Stomach (tissue), 9 donors: ENCODE measurements around the gene CLIC1. TPM values are rescaled to one million over a fixed set of nuclear protein-coding genes. Genes with fewer than 3 reads are reported as not detected.
A peak's percentile ranks its signal among the peaks of the same experiment; 100 is the strongest.

Source experiments
- DNase-seq, 2 donors: peaks; one replicate each; pipeline versions ENCODE4 v3.0.0 to v3.0.0-alpha.2; 2013 to 2019
- H3K27ac ChIP-seq, 5 donors: fragments of 200-600 bp in 4 of 5; sonication (generic) in 4 of 5; one replicate each; pipeline ENCODE4 v1.5.1; 2013 to 2019; ENCODE audit warnings: mild to moderate bottlenecking in 1 of 5, moderate library complexity in 1 of 5
- H3K27me3 ChIP-seq, 3 donors: fragments of 200-600 bp; sonication (generic); one replicate each; pipeline ENCODE4 v1.5.1; 2017 to 2019; ENCODE audit warnings: mixed run types in 1 of 3
- H3K36me3 ChIP-seq, 4 donors: fragments of 200-600 bp; sonication (generic); 1 replicate in 3 of 4; 2 replicates in 1 of 4; pipeline ENCODE4 v1.5.1; 2016 to 2019
- H3K4me1 ChIP-seq, 4 donors: fragments of 200-600 bp; sonication (generic); one replicate each; pipeline ENCODE4 v1.5.1; 2016 to 2019
- H3K4me3 ChIP-seq, 4 donors: fragments of 200-600 bp; sonication (generic) in 3 of 4; one replicate each; pipeline ENCODE4 v1.5.1; 2016 to 2019; ENCODE audit warnings: mild to moderate bottlenecking in 1 of 4
- H3K9me3 ChIP-seq, 4 donors: fragments of 200-600 bp; sonication (generic); one replicate each; pipeline ENCODE4 v1.5.1; 2016 to 2019
- CTCF ChIP-seq, 7 experiments: fragments of 450-650 bp in 4 of 7; fragments of 200-600 bp in 3 of 7; sonication (generic) in 3 of 7; IDR thresholded peaks; one replicate each; pipeline ENCODE4 v1.5.1; 2016 to 2019; ENCODE audit warnings: antibody characterized with exemption in 7 of 7, control low read depth in 2 of 7, mild to moderate bottlenecking in 1 of 7
- EP300 ChIP-seq: sonication (generic); formaldehyde crosslinking; IDR thresholded peaks from one replicate; pipeline ENCODE4 v1.6.1; 2017; ENCODE audit warnings: antibody characterized with exemption
- POLR2A ChIP-seq, 4 donors: fragments of 450-650 bp; IDR thresholded peaks; one replicate each; pipeline ENCODE4 v1.6.1; 2016; ENCODE audit warnings: antibody characterized with exemption in 4 of 4, control low read depth in 2 of 4, mild to moderate bottlenecking in 1 of 4, moderate library complexity in 1 of 4
- POLR2AphosphoS5 ChIP-seq, 3 donors: sonication (generic); formaldehyde crosslinking; IDR thresholded peaks; one replicate each; pipeline ENCODE4 v1.6.1; 2016; ENCODE audit warnings: antibody characterized with exemption in 3 of 3
- WGBS, 5 donors: extraction: QIAGEN DNeasy Blood & Tissue Kit in 3 of 5; methylation state at CpG; one replicate each; pipeline versions ENCODE4 v1.1.5 to v1.1.7; 2013 to 2018; 5-methylcytosine and 5-hydroxymethylcytosine counted together
- intact Hi-C: fragments of 100-400 bp; cut with DNase I; formaldehyde crosslinking; loops from one replicate; pipeline ENCODE4 v1.15.1; 2023; ENCODE audit warnings: low total_unique reads
- polyA plus RNA-seq, 3 donors: library from polyadenylated mRNA; stranded (reverse); fragments of 200-250 nt; gene quantifications; one replicate each; pipeline ENCODE4 v1.2.3, GENCODE V29; 2013
- total RNA-seq, 5 donors: library from RNA; depleted of rRNA; stranded (reverse); fragments of >200 nt; gene quantifications; one replicate each; pipeline versions ENCODE4 v1.1.0 to v1.2.3, GENCODE V29; 2014 to 2016
- donor health status: healthy with polysubstance abuse.
- donor health status: Bipolar disorder and iron deficiency.
- donor health status: healthy.

CLIC1 gene
- total and polyA plus RNA-seq, 8 donors = 33.8 to 597 (median 278) TPM

GRCh38 chr6:31765910-31766794 is 29.8 kb upstream of the CLIC1 start:
- H3K27me3 ChIP-seq = peaks cover 0 to 7% (median 0%) of the 10 kb centered on the region in 3 donors
- intact Hi-C loops = loop anchor here (10.0 kb wide), 1 partner anchor 81 kb away; the partner anchor contains the start of gene LY6G5C
- peak in 1 of 2 donors; percentile 69 for DNase-seq
- no peak overlapping the region for H3K27ac ChIP-seq
- H3K9me3 ChIP-seq = no peaks in the 10 kb centered on the region
- no peak for TF ChIP-seq EP300
- no peak for TF ChIP-seq CTCF (IDR thresholded peaks at IDR 0.05)
- no peak for TF ChIP-seq POLR2A (IDR thresholded peaks at IDR 0.05)
- TF ChIP-seq POLR2AphosphoS5 (IDR thresholded peaks at IDR 0.05) = no peak
- H3K4me1 ChIP-seq = peaks cover 0 to 17% (median 5%) of the 10 kb centered on the region in 4 donors
- peak overlapping the region in 2 of 4 donors; percentile 16 to 22 for H3K4me3 ChIP-seq
- H3K36me3 ChIP-seq = peaks cover 0 to 7% (median 0%) of the 10 kb centered on the region in 4 donors
- 38 to 61% (median 44%) methylated on average over 31 to 42 of the region's 42 CpGs for WGBS, 5 donors

- no peak overlapping the region for H3K4me3 ChIP-seq
- no peak overlapping the region for H3K27ac ChIP-seq
- H3K9me3 ChIP-seq = no peaks in the 10 kb centered on the region
- intact Hi-C loops = loop anchor here (10.0 kb wide), 1 partner anchor 81 kb away; the partner anchor contains the start of gene LY6G5C
- peaks cover 0 to 13% (median 0%) of the 10 kb centered on the region in 4 donors for H3K36me3 ChIP-seq
- 80 to 91% (median 85%) methylated on average over 9 of the region's 9 CpGs for WGBS, 5 donors
- H3K4me1 ChIP-seq = peaks cover 0 to 17% (median 5%) of the 10 kb centered on the region in 4 donors
- TF ChIP-seq EP300 (no peak), POLR2AphosphoS5 (IDR thresholded peaks at IDR 0.05) (no peak), CTCF (IDR thresholded peaks at IDR 0.05) (no peak), POLR2A (IDR thresholded peaks at IDR 0.05) (no peak)
- DNase-seq = no peak
- peaks cover 0 to 7% (median 0%) of the 10 kb centered on the region in 3 donors for H3K27me3 ChIP-seq
Observed at GRCh38 chr6:31765559-31765909, 29.2 kb upstream of the CLIC1 start.

GRCh38 chr6:31764198-31764597 is 27.9 kb upstream of the CLIC1 start:
- intact Hi-C loops = loop anchor here (10.0 kb wide), 1 partner anchor 79 kb away; the partner anchor contains the start of gene LY6G5C
- H3K36me3 ChIP-seq = peaks cover 0 to 25% (median 6%) of the 10 kb centered on the region in 4 donors
- H3K27ac ChIP-seq = no peak overlapping the region
- DNase-seq = peak in 1 of 2 donors; percentile 54
- no peaks in the 10 kb centered on the region for H3K9me3 ChIP-seq
- 53 to 78% (median 71%) methylated on average over 4 of the region's 4 CpGs for WGBS, 5 donors
- H3K4me1 ChIP-seq = peaks cover 0 to 10% (median 3%) of the 10 kb centered on the region in 4 donors
- H3K27me3 ChIP-seq = peaks cover 0 to 7% (median 0%) of the 10 kb centered on the region in 3 donors
- H3K4me3 ChIP-seq = no peak overlapping the region
- TF ChIP-seq POLR2AphosphoS5 (IDR thresholded peaks at IDR 0.05) = no peak
- TF ChIP-seq EP300 = no peak
- TF ChIP-seq CTCF (IDR thresholded peaks at IDR 0.05) = no peak
- TF ChIP-seq POLR2A (IDR thresholded peaks at IDR 0.05) = no peak

- H3K36me3 ChIP-seq = peaks cover 0 to 25% (median 7%) of the 10 kb centered on the region in 4 donors
- no peaks in the 10 kb centered on the region for H3K9me3 ChIP-seq
- H3K27ac ChIP-seq = no peak overlapping the region
- no peak overlapping the region for H3K4me3 ChIP-seq
- TF ChIP-seq EP300 (no peak), CTCF (IDR thresholded peaks at IDR 0.05) (no peak), POLR2A (IDR thresholded peaks at IDR 0.05) (no peak), POLR2AphosphoS5 (IDR thresholded peaks at IDR 0.05) (no peak)
- peaks cover 0 to 10% (median 3%) of the 10 kb centered on the region in 4 donors for H3K4me1 ChIP-seq
- WGBS, 5 donors = 5 to 33% (median 27%) methylated on average over 1 of the region's 1 CpG
- peaks cover 0 to 7% (median 0%) of the 10 kb centered on the region in 3 donors for H3K27me3 ChIP-seq
- intact Hi-C loops = loop anchor here (10.0 kb wide), 1 partner anchor 79 kb away; the partner anchor contains the start of gene LY6G5C
- DNase-seq = peak in 1 of 2 donors; percentile 77
Observed at GRCh38 chr6:31763619-31763940, 27.2 kb upstream of the CLIC1 start.
